HT1080 (cell line): Measurements from ENCODE around the gene LUZP2. TPM values are rescaled to one million over a fixed set of nuclear protein-coding genes. Genes with fewer than 3 reads are reported as not detected.

Source experiments
- DNase-seq: peaks from one replicate; pipeline ENCODE4 v3.0.0-alpha.2; 2015; ENCODE audit warnings: low read depth
- total RNA-seq: library from RNA; depleted of rRNA; stranded (reverse); fragments of >200 nt; shearing (Covaris generic); gene quantifications from 2 replicates; pipeline ENCODE4 v1.2.3, GENCODE V29; 2014

Gene LUZP2
- total RNA-seq, 1 experiment from 2014 or later = 0.06 TPM

DNA sequence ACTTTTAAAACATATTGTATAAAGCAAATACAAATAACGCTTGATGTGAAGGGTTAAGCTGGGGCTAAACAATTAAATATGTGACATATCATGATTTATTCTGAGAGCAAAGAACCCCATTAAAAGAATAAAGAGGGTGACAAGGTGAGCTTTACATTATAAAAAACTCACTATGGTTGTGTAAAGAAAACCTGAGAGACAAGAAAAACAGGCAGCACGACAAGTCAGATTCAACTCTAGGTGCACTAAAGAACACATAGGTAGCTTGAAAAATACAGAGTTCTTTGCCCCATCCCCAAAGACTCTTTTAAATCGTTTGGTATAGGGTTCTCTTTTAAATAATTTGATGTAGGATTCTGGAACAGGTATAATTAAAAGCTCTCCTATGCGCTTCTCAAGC, 63.5 kb downstream of the LUZP2 start:
- DNase-seq = no peak

- no peak for DNase-seq
Measured at GRCh38 chr11:24567380-24567779, 70.5 kb downstream of the LUZP2 start.

- DNase-seq = no peak
Measured at GRCh38 chr11:24572376-24572775, 75.5 kb downstream of the LUZP2 start.

DNA sequence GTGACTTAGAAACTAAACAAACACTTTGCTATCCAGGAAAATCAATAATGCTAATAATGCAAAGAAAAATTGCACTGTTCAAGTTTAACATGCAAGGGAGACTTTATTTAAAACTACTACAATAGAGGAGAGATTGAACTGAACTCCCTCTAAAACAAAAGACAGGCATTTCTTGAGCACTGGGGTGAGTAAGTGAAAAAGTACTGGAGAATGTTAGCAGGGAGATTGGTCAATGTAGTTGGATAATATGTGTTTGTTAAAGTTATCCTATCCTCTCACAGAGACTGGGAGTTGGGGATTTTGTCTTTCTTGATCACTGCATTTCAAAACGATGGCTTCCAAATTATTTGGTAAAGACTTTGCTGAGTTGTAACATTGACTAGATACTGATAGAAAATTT, 77.6 kb downstream of the LUZP2 start:
- no peak for DNase-seq

GRCh38 chr11:24575392-24575791, 78.5 kb downstream of the LUZP2 start:
- DNase-seq = peak; percentile 56

GRCh38 chr11:24585192-24585591, 88.3 kb downstream of the LUZP2 start:
- DNase-seq = no peak

DNA sequence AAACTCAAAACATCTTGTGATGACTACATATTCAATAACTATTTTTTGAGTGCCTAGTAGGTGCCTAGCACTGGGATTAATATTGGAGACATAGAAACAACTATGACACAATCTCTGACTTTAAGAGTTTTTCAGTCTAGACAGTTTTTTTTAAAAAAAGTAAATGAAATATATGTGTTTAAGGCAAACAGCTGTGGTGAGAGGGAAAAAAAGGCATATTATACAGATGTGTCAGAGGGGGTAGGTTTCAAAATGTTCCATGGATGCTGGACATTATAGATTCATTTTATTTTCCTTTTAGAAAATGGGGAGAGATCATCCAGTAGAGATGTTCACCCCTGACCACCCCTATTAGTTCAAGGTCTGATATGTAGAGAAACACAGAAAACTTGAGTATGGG, 90.8 kb downstream of the LUZP2 start:
- no peak for DNase-seq

DNA sequence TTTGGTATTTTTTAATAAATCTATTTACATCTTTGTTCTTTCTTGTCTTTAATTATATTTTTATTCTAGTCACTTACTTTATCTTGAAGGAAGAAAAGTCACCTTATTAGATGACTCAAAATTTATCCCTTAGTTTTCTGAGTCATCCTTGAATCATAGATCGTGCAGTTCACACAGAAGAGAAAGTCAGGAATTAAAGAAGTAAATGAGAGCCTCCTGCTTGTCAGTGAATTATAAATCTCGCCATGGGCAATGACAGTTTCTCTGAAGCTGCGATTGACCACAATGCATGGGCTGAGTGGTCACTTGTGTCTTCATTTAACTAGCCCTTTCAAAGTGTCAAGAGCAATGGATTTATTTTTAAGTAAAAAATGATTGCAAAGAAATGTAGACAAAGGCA, 91.2 kb downstream of the LUZP2 start:
- peak; percentile 85 for DNase-seq

- DNase-seq = no peak
Measured at GRCh38 chr11:24589064-24589463, 92.2 kb downstream of the LUZP2 start.

DNA sequence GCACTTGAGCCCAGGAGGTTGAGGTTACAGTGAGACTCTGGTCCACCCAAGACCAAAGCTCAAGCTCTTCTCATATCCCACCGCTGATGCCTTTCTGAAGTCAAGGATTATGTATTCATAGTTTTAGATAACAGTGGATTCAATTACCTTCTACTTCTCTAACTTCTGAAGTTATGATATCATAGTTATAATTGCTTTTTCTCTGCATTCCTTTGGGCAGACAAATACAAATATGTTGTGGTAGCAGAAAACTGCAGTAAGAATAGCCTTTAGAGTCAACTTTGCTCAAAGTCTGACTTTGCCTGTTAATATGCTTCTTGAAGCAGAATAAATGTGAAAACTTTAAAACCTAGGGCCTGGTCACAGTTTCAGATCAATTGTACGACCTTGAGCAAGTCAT, 94.4 kb downstream of the LUZP2 start:
- no peak for DNase-seq

GRCh38 chr11:24592360-24592759, 95.5 kb downstream of the LUZP2 start:
- DNase-seq = no peak

DNA sequence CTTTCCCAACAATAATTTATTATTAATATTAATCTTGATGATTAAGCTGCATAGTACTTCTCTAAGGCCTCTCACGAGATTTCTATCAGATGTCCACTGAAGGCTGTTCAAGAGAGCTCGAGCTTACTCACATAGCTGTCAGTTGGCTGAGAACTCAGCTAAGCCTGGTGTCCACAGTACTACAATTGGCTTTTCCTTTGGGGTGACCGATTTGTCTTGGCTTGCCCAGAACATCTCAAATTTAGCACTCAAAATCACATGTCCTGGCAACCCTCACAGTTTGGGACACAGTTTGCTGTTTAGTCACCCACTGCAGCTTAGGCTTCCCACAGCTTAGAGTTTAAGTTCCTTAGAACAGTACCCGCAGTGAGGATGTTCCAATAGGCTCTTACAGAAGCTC, 96.5 kb downstream of the LUZP2 start:
- no peak for DNase-seq

- DNase-seq = no peak
Measured at GRCh38 chr11:24594401-24594800, 97.5 kb downstream of the LUZP2 start.

- no peak for DNase-seq
Measured at GRCh38 chr11:24598641-24599040, 101.8 kb downstream of the LUZP2 start.

GRCh38 chr11:24609192-24610119, 112.6 kb downstream of the LUZP2 start:
- DNase-seq = no peak

- no peak for DNase-seq
Measured at GRCh38 chr11:24615451-24616160, 118.8 kb downstream of the LUZP2 start.

GRCh38 chr11:24617856-24618255, 121.0 kb downstream of the LUZP2 start:
- DNase-seq = no peak

GRCh38 chr11:24619900-24620299, 123.0 kb downstream of the LUZP2 start:
- DNase-seq = no peak

- no peak for DNase-seq
Measured at GRCh38 chr11:24622262-24622661, 125.4 kb downstream of the LUZP2 start.

DNA sequence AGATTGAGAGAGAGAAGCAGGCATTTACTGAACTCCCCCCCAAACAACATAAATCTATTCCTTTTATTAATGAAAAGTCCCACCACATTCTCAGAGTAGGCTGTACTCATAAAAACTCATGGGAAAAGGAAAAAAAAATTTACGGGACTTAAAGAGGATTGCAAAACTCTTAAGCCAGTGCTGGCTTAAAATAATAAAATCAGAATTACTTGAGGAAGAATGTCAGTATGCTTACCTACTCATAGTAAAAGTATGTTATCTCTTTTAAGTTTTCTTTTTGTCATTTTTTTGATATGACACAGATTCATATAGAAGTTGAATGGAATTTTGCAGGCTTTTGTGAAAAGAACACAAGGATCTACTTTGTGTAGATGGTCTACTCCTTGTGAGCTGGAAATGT, 126.3 kb downstream of the LUZP2 start:
- DNase-seq = no peak

DNA sequence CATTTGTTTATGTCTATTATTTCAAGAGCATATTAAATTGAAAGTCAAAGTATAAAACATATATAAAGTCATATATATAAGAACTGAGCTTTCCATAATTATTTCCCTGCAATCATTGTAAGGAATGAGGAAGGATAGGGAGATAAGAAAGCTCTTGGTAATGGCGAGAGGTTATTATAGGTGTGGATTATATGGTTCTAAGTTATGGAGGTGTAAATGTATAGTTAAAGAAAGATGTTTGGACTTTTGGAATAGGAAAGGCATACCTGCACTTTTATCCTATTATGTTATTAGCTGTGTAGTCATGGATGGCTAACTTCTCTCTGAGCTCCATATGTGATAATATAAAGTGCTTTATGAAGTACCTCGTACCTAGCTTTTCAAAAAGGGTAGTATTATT, 127.6 kb downstream of the LUZP2 start:
- DNase-seq = no peak

DNA sequence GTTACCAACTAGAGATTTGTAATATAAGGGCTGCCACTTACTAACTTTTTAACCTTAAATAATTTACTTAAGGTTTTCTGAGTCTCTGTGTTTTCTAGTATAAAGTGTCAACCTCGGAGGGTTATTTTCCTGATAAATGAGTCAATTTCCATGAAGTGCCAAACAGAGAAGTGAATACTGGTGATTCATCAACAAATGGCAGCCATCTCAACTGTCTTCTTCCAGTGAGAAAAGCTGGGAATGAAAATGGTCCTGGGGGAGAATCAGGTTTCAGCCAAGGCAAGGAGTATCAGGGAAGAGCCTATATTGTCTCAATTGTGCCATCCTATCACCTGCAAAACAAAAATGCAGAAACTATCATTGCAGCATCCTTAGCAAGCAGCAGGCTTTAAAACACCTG, 129.1 kb downstream of the LUZP2 start:
- peak; percentile 14 for DNase-seq
